ENCODE results near the gene ZBTB46.

ZBTB46 gene

GRCh38 chr20:63737945-63738686, 92.9 kb downstream of the ZBTB46 start:
- DNase-seq (ENCODE audit: low read depth, low spot score) = no peak
- H3K4me3 ChIP-seq (ENCODE audit: low read depth, low read length) = no peak overlapping the region
- TF ChIP-seq CTCF (IDR thresholded peaks at IDR 0.05; ENCODE audit: low read depth, low read length) = no peak
- in situ Hi-C loops (cut with HindIII; ENCODE audit: low sequenced_read_pairs) = no loop called here

GRCh38 chr20:63737695-63737944, 93.4 kb downstream of the ZBTB46 start:
- DNase-seq (ENCODE audit: low read depth, low spot score) = no peak
- in situ Hi-C loops (cut with HindIII; ENCODE audit: low sequenced_read_pairs) = no loop called here
- TF ChIP-seq CTCF (IDR thresholded peaks at IDR 0.05; ENCODE audit: low read depth, low read length) = no peak
- no peak overlapping the region for H3K4me3 ChIP-seq (ENCODE audit: low read depth, low read length)

- DNase-seq (ENCODE audit: low read depth, low spot score) = no peak
- in situ Hi-C loops (cut with HindIII; ENCODE audit: low sequenced_read_pairs) = no loop called here
- TF ChIP-seq CTCF (IDR thresholded peaks at IDR 0.05; ENCODE audit: low read depth, low read length) = no peak
- no peak overlapping the region for H3K4me3 ChIP-seq (ENCODE audit: low read depth, low read length)
These were observed 94.0 kb downstream of the ZBTB46 start for GRCh38 chr20:63736893-63737694.

- in situ Hi-C loops (cut with HindIII; ENCODE audit: low sequenced_read_pairs) = no loop called here
- DNase-seq (ENCODE audit: low read depth, low spot score) = no peak
- no peak for TF ChIP-seq CTCF (IDR thresholded peaks at IDR 0.05; ENCODE audit: low read depth, low read length)
- no peak within 1 kb of the TSS for H3K4me3 ChIP-seq (ENCODE audit: low read depth, low read length)
These were observed 95.0 kb downstream of the ZBTB46 start, which contains the start of gene LIME1 for GRCh38 chr20:63735859-63736718. Gene LIME1 (plus strand): TSS chr20:63736664. CDS start chr20:63737550, 886 bp downstream.

GRCh38 chr20:63734946-63735858, 95.9 kb downstream of the ZBTB46 start:
- no peak for TF ChIP-seq CTCF (IDR thresholded peaks at IDR 0.05; ENCODE audit: low read depth, low read length)
- no peak overlapping the region for H3K4me3 ChIP-seq (ENCODE audit: low read depth, low read length)
- in situ Hi-C loops (cut with HindIII; ENCODE audit: low sequenced_read_pairs) = no loop called here

More at GRCh38 chr20:63734946-63735858, 95.9 kb downstream of the ZBTB46 start:
- DNase-seq (ENCODE audit: low read depth, low spot score) = no peak
